H1 (cell line): ENCODE results near the gene PTPN22. TPM values are rescaled to one million over a fixed set of nuclear protein-coding genes. Genes with fewer than 3 reads are reported as not detected.

Experiments
- KDM1A ChIP-seq: fragments of 200-600, 300-600 bp; sonication (generic); IDR thresholded peaks from 2 replicates; pipeline ENCODE4 v1.7.1; 2016; ENCODE audit warnings: mild to moderate bottlenecking, low read length, borderline replicate concordance
- SUZ12 ChIP-seq: fragments of 200-600 bp; sonication (generic); IDR thresholded peaks from 2 replicates; pipeline ENCODE4 v1.6.1; 2012; ENCODE audit warnings: mild to moderate bottlenecking, inconsistent platforms, low read length, moderate library complexity, mixed read lengths
- polyA plus RNA-seq, 7 experiments: library from polyadenylated mRNA; depleted of rRNA in 3 of 7; stranded (reverse) in 5 of 7; unstranded in 2 of 7; fragments of >200 nt in 5 of 7; fragments of 200-250 nt in 2 of 7; gene quantifications; 1 replicate in 5 of 7; 2 replicates in 1 of 7; 4 replicates in 1 of 7; pipeline versions ENCODE4 v1.2.1 to v1.2.3, GENCODE V29; 2011 to 2013; ENCODE audit warnings: missing spikeins in 2 of 7, mixed read lengths in 2 of 7
- total RNA-seq: library from RNA; stranded (reverse); fragmentation: NEBNext Ultra II Directional; extraction: Animal tissue kit (Norgen Biotek cat#: 25700); gene quantifications from 2 replicates; pipeline ENCODE4 v1.2.1, GENCODE V29; 2021

The PTPN22 gene
- total and polyA plus RNA-seq, 2 of the 8 experiments (the other 6 are each of a cell fraction or from before 2014, with no cell fraction given), result not detected

- TF ChIP-seq SUZ12, result no peak
- no peak for TF ChIP-seq KDM1A
Observed at GRCh38 chr1:113855630-113856400, 15.7 kb downstream of the PTPN22 start (continued).
